HepG2 (cell line): ENCODE data around the gene HSPA1L. TPM values are rescaled to one million over a fixed set of nuclear protein-coding genes. Genes with fewer than 3 reads are reported as not detected.
A peak's percentile ranks its signal among the peaks of the same experiment; 100 is the strongest.

Experiments used
- CEBPG ChIP-seq: IDR thresholded peaks from 2 replicates; pipeline ENCODE4 v1.6.1; 2016
- GATA4 ChIP-seq: sonication (generic); IDR thresholded peaks from 2 replicates; pipeline ENCODE4 v1.6.1; 2016; ENCODE audit warnings: antibody characterized with exemption, low read depth, borderline replicate concordance
- GTF3A ChIP-seq: sonication (generic); formaldehyde crosslinking; conservative IDR thresholded peaks from 2 replicates; pipeline ENCODE4 v1.4.0; 2020; ENCODE audit warnings: mild to moderate bottlenecking, missing genetic modification reagents
- IKZF1 ChIP-seq: fragments of 450-650 bp; IDR thresholded peaks from 2 replicates; pipeline ENCODE4 v1.7.1; 2016
- NR3C1 ChIP-seq: sonication (generic); formaldehyde crosslinking; IDR thresholded peaks from 2 replicates; pipeline ENCODE4 v1.4.0; 2020; ENCODE audit warnings: missing genetic modification reagents
- ONECUT2 ChIP-seq: sonication (generic); formaldehyde crosslinking; IDR thresholded peaks from 2 replicates; pipeline ENCODE4 v1.4.0; 2020; ENCODE audit warnings: missing genetic modification reagents
- POGK ChIP-seq: sonication (generic); formaldehyde crosslinking; conservative IDR thresholded peaks from 2 replicates; pipeline ENCODE4 v1.8.0; 2022; ENCODE audit warnings: mild to moderate bottlenecking, moderate library complexity, missing genetic modification reagents
- TARDBP ChIP-seq: sonication (generic); formaldehyde crosslinking; IDR thresholded peaks from 2 replicates; pipeline ENCODE4 v1.8.0; 2022; ENCODE audit warnings: mild to moderate bottlenecking, missing genetic modification reagents
- TIGD3 ChIP-seq: sonication (generic); formaldehyde crosslinking; IDR thresholded peaks from 2 replicates; pipeline ENCODE4 v1.5.1; 2020; ENCODE audit warnings: mild to moderate bottlenecking, missing genetic modification reagents, borderline replicate concordance
- TSC22D2 ChIP-seq: sonication (generic); formaldehyde crosslinking; IDR thresholded peaks from 2 replicates; pipeline ENCODE4 v1.5.1; 2020; ENCODE audit warnings: missing genetic modification reagents, mild to moderate bottlenecking, borderline replicate concordance
- ZBTB38 ChIP-seq: sonication (generic); formaldehyde crosslinking; IDR thresholded peaks from 2 replicates; pipeline ENCODE4 v1.5.1; 2020; ENCODE audit warnings: mild to moderate bottlenecking, missing genetic modification reagents
- ZC3H13 ChIP-seq: sonication (generic); formaldehyde crosslinking; IDR thresholded peaks from 2 replicates; pipeline ENCODE4 v1.8.1; 2023; ENCODE audit warnings: mild to moderate bottlenecking, missing genetic modification reagents, moderate library complexity
- ZKSCAN8 ChIP-seq: IDR thresholded peaks from 2 replicates; pipeline ENCODE4 v1.6.1; 2016; ENCODE audit warnings: borderline replicate concordance, missing genetic modification reagents, missing compliant biosample characterization
- ZNF18 ChIP-seq: sonication (generic); formaldehyde crosslinking; IDR thresholded peaks from 2 replicates; pipeline ENCODE4 v1.8.0; 2022; ENCODE audit warnings: mild to moderate bottlenecking, missing genetic modification reagents; ENCODE audit not compliant: insufficient replicate concordance
- ZNF276 ChIP-seq: sonication (generic); formaldehyde crosslinking; IDR thresholded peaks from 2 replicates; pipeline ENCODE4 v1.4.0; 2020; ENCODE audit warnings: mild to moderate bottlenecking, low read depth, missing genetic modification reagents
- ZNF383 ChIP-seq: sonication (generic); formaldehyde crosslinking; IDR thresholded peaks from 2 replicates; pipeline ENCODE4 v1.4.0; 2020; ENCODE audit warnings: missing genetic modification reagents, mild to moderate bottlenecking, borderline replicate concordance
- ZNF543 ChIP-seq: sonication (generic); formaldehyde crosslinking; IDR thresholded peaks from 2 replicates; pipeline ENCODE4 v1.4.0; 2020; ENCODE audit warnings: mild to moderate bottlenecking, missing genetic modification reagents
- ZNF615 ChIP-seq: sonication (generic); formaldehyde crosslinking; IDR thresholded peaks from 2 replicates; pipeline ENCODE4 v1.5.0; 2020; ENCODE audit warnings: mild to moderate bottlenecking, missing genetic modification reagents, borderline replicate concordance
- ZNF780A ChIP-seq: sonication (generic); formaldehyde crosslinking; IDR thresholded peaks from 2 replicates; pipeline ENCODE4 v1.8.0; 2022; ENCODE audit warnings: mild to moderate bottlenecking, missing genetic modification reagents, moderate library complexity
- polyA plus RNA-seq, 8 experiments: library from polyadenylated mRNA; depleted of rRNA in 3 of 8; stranded (reverse) in 7 of 8; unstranded in 1 of 8; fragments of >200 nt; fragmentation: Illumina TruSeq in 4 of 8; extraction: Trizol in 4 of 8; gene quantifications; 2 replicates each; pipeline versions ENCODE4 v1.2.1 to v1.2.3, GENCODE V29; 2011 to 2016; ENCODE audit warnings: low read depth in 4 of 8, missing spikeins in 1 of 8, mixed read lengths in 1 of 8; ENCODE audit not compliant: insufficient read depth in 1 of 8
- total RNA-seq, 5 experiments: library from RNA; depleted of rRNA; stranded (reverse); fragments of >200 nt; fragmentation: Illumina TruSeq; extraction: Trizol; gene quantifications; 2 replicates each; pipeline ENCODE4 v1.2.3, GENCODE V29; 2016; ENCODE audit warnings: low read depth in 1 of 5
- TF ChIP-seq, protein P1 (sequence below): sonication (generic); formaldehyde crosslinking; IDR thresholded peaks from 2 replicates; pipeline ENCODE4 v1.4.0; 2020; ENCODE audit warnings: missing genetic modification reagents
- TF ChIP-seq, protein P2 (sequence below): sonication (generic); formaldehyde crosslinking; IDR thresholded peaks from 2 replicates; pipeline ENCODE4 v1.8.0; 2022; ENCODE audit warnings: missing genetic modification reagents, mild to moderate bottlenecking, borderline replicate concordance

The HSPA1L gene
- total and polyA plus RNA-seq, 2 of the 13 experiments (the other 11 are each of a cell fraction or from before 2014, with no cell fraction given) = 0.55 to 1.0 TPM

DNA sequence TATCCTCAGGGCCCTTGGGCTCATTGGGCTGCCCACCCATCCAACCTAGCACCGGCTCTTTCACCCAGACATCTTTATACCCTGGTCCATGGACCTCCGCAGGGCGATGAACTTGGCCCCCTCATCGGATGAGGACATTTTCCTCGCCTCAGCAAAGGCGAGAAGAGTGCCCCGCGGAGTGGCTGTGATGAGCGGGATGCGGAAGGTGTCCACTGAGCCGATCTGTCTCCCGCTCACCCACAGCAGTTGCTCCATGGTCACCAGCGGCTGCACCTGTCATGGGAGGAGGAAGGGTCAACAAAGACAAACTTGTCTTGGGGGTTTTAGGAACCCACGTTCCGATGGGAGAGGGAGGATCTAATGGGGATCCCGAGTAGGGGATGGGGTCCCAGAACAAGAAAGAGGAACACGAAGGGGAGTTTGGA lies 46.8 kb upstream of the HSPA1L start (continued):
- 0 out of 2 replicates have a peak, but pooled peaks have one; percentile 5 for TF ChIP-seq ZNF383
- TF ChIP-seq, protein P1, sequence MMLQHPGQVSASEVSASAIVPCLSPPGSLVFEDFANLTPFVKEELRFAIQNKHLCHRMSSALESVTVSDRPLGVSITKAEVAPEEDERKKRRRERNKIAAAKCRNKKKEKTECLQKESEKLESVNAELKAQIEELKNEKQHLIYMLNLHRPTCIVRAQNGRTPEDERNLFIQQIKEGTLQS (CRISPR knock-in tag) = no peak
- TF ChIP-seq ZBTB38 (CRISPR knock-in tag) = peak; percentile 65
- TF ChIP-seq, protein P2, sequence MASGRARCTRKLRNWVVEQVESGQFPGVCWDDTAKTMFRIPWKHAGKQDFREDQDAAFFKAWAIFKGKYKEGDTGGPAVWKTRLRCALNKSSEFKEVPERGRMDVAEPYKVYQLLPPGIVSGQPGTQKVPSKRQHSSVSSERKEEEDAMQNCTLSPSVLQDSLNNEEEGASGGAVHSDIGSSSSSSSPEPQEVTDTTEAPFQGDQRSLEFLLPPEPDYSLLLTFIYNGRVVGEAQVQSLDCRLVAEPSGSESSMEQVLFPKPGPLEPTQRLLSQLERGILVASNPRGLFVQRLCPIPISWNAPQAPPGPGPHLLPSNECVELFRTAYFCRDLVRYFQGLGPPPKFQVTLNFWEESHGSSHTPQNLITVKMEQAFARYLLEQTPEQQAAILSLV (CRISPR knock-in tag) = no peak
- no peak for TF ChIP-seq NR3C1 (CRISPR knock-in tag)
- no peak; the same call in 1 of the 2 replicates for TF ChIP-seq ZNF780A
- no peak for TF ChIP-seq IKZF1
- TF ChIP-seq TARDBP = no peak
- 0 out of 2 replicates have a peak, but pooled peaks have one; percentile 7 for TF ChIP-seq ZC3H13
- no peak for TF ChIP-seq ONECUT2
- no peak for TF ChIP-seq POGK
- TF ChIP-seq GATA4 = no peak
- TF ChIP-seq ZKSCAN8 (CRISPR knock-in tag) = no peak
- TF ChIP-seq ZNF276 (CRISPR knock-in tag) = peak; percentile 10; the same call in 1 of the 2 replicates
- TF ChIP-seq TIGD3 (CRISPR knock-in tag) = no peak
- no peak for TF ChIP-seq ZNF18
- no peak for TF ChIP-seq TSC22D2 (CRISPR knock-in tag)
- TF ChIP-seq GTF3A (CRISPR knock-in tag) = no peak
- 0 out of 2 replicates have a peak, but pooled peaks have one; percentile 20 for TF ChIP-seq ZNF615 (CRISPR knock-in tag)
- no peak for TF ChIP-seq CEBPG
- TF ChIP-seq ZNF543 (CRISPR knock-in tag) = no peak
